Effector memory CD4-positive, alpha-beta T cell (primary cell): ENCODE measurements around the gene C14orf119.

Experiments
- DNase-seq, 3 donors: peaks; one replicate each; pipeline ENCODE4 v3.0.0-alpha.2; 2020
- H3K27ac ChIP-seq: 2 replicates; pipeline ENCODE4 v1.7.0; 2013; ENCODE audit warnings: mild to moderate bottlenecking, low read length, moderate library complexity; ENCODE audit not compliant: insufficient read depth, poor library complexity, severe bottlenecking
- H3K27me3 ChIP-seq: replicated peaks from 2 replicates; pipeline ENCODE4 v1.7.0; 2013; ENCODE audit warnings: mild to moderate bottlenecking, low read length; ENCODE audit not compliant: insufficient read depth, control insufficient read depth, poor library complexity, severe bottlenecking
- H3K36me3 ChIP-seq: 2 replicates; pipeline ENCODE4 v1.7.0; 2013; ENCODE audit warnings: mild to moderate bottlenecking, low read length, moderate library complexity; ENCODE audit not compliant: control insufficient read depth, insufficient read depth
- H3K4me1 ChIP-seq: 2 replicates; pipeline ENCODE4 v1.7.0; 2013; ENCODE audit warnings: low read length, mild to moderate bottlenecking; ENCODE audit not compliant: control insufficient read depth, insufficient read depth, poor library complexity, severe bottlenecking
- H3K4me3 ChIP-seq: 2 replicates; pipeline ENCODE4 v1.7.0; 2013; ENCODE audit warnings: low read length, low read depth, mild to moderate bottlenecking; ENCODE audit not compliant: insufficient read depth, poor library complexity, severe bottlenecking
- H3K9me3 ChIP-seq: 2 replicates; pipeline ENCODE4 v1.7.0; 2013; ENCODE audit warnings: mild to moderate bottlenecking, low read length, moderate library complexity; ENCODE audit not compliant: control insufficient read depth
- total RNA-seq, 3 donors: gene quantifications; one replicate each; lab custom pipeline; 2026; lab: John Stamatoyannopoulos, UW

The C14orf119 gene, protein sequence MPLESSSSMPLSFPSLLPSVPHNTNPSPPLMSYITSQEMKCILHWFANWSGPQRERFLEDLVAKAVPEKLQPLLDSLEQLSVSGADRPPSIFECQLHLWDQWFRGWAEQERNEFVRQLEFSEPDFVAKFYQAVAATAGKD
- 6.1 to 13.2 (median 9.1) reads per million in 3 donors for total RNA-seq

DNA sequence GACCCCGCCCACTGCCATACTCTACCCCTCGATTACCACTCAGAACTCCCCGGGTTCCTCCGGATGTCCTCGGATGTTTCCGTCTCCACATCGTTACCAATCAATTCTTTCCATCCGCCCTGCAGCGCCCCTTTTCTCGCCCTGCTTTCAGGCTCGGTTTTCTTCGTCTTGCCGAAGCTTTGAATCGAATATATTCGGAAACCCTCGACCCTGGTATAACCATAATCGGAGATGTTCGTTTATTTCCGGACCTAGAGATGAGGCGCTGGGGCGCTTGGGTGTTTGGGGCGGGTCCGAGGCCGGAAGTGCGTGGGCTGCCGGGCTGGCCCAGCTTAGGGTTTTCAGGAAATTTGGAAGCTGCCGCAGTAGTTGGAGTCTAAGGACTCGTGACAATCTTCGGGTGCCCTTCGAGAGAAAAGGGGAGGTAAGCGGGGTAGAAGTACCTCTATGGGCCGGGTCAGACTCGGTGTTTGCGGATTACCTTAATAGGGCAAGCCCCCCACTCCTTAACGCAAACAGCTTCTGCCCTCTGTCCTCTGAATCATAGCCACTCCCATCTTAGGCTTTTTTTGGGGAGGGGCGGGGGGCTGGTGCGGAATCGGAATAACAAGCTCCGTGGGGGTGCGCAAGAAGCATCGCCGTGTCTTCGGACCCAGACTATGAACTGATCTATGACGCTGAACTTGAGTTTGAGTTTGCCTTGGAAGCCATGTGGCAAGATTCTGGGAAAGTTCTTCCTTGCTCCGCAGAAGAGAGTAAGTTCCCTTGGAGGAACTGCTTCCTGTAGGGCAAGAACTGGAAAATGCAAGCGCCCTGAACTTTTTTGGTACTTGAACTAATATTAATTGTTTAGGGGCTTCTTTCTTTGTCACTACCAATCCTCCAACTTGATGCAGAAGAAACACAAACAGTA lies at the start of gene C14orf119:
C14orf119 (plus strand) TSS at position 310 of the 913 bp plus-strand sequence. CDS start 2,154 bp downstream, outside the sequence.
- Histone ChIP-seq H3K27ac (peak within 1 kb of the TSS; percentile 95), H3K4me1 (peaks cover 18% of the 10 kb centered on the region), H3K4me3 (peak within 1 kb of the TSS; percentile 78), H3K36me3 (peaks cover 45% of the 10 kb centered on the region), H3K9me3 (no peaks in the 10 kb centered on the region), H3K27me3 (no peaks in the 10 kb centered on the region)
- DNase-seq: peak; percentile 95 to 99 (median 99)

DNA sequence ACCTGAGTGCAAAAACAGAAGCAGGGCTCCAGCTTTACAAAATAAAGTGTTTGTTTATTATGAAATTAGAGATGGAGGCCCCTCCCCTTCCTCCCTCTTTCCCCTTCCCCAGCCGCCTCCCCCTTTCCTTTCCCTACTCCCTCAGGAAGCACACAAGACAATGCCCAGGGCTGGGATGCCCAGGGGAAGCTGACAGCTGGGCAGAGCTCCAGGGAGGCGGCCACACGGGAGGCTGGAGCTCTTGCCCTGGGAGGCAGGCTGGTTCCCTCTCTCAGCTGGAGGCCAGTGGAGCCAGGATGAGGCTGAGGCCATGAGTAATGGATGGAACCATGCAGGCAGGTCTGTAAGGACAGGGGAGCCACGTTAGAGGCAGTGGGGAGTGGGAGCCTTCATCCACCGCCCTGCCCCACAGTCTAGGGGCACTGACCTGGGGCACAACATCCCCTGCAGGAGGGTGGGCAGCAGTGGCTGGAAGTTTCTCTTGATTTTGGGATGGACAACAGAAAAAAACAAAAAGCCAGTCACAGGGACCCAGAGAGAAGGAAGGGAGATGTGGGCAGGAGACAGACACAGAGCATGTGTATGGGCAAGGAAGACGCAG lies 48.2 kb upstream of the C14orf119 start:
- Histone ChIP-seq H3K27me3 (no peaks in the 10 kb centered on the region), H3K27ac (no peak overlapping the region), H3K9me3 (no peaks in the 10 kb centered on the region), H3K4me3 (no peak overlapping the region), H3K36me3 (no peaks in the 10 kb centered on the region), H3K4me1 (no peaks in the 10 kb centered on the region)
- no peak for DNase-seq

DNA sequence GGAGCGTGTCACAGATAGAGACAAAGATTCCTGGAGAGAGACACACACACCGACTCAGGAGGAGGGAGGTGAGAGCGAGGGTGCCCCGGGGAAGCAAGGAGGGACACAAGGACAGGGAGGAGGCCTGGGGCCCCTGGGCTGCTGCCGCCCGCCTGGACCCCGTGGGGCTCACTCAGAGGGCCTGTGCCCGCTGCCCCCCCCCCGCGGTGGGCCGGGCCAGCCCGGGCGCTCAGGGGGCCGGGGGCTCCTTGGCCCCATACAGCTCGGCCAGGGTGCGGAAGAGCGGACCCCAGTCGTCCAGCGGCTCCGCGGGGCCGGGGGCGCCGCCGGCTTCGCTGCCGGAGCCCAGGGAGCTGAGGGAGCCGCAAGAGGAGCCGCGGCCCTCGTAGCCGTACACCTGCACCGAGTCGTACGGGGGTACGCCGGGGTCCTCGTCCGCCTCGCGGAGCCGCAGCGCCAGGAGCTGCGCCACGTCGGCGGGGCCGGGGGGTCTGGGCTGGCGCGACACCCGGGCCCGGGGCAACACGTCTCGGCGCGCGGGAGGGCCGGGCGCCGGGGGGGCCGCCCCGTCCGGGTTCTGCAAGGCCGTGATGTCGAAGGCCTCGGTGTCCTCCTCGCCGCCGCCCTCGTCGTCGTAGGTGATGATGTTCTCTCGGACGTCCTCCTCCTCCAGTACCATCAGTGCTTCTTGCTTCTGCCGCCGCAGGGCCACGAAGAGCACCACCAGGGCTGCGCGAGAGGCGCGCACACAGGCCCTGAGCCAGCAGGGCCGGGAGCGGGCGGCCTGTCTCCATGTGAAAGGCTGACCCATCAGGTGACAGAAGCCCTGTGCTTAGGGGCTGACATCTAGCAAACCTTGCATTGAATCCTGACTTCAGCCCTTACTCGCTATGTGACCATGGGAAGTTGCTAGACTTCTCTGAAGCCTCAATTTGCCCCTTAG lies 47.3 kb upstream of the C14orf119 start:
- no peak for DNase-seq
- no peaks in the 10 kb centered on the region for H3K27me3 ChIP-seq
- H3K36me3 ChIP-seq: no peaks in the 10 kb centered on the region
- H3K4me1 ChIP-seq: no peaks in the 10 kb centered on the region
- no peaks in the 10 kb centered on the region for H3K9me3 ChIP-seq
- no peak overlapping the region for H3K27ac ChIP-seq
- H3K4me3 ChIP-seq: no peak overlapping the region

DNA sequence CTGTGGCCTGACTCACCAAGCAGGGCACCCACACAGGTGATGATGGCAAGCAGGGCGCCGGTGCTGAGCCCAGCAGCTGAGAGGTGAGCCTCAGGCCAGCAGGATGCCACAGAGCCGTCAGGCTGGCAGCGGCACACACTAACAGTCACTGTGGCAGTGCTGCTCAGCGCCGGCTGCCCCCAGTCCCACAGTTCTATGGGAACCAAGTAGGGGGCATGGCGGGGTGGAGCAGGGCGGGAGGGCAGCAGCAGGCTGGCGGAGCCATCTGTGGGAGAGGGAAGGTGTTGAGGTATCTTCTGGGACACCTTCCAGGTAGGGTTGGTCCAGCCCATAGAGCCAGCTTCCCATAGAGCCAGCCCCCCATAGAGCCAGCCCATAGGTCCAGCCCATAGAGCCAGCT lies 46.3 kb upstream of the C14orf119 start:
- Histone ChIP-seq H3K4me1 (no peaks in the 10 kb centered on the region), H3K27ac (no peak overlapping the region), H3K4me3 (no peak overlapping the region), H3K9me3 (no peaks in the 10 kb centered on the region), H3K27me3 (no peaks in the 10 kb centered on the region), H3K36me3 (no peaks in the 10 kb centered on the region)
- DNase-seq: no peak

DNA sequence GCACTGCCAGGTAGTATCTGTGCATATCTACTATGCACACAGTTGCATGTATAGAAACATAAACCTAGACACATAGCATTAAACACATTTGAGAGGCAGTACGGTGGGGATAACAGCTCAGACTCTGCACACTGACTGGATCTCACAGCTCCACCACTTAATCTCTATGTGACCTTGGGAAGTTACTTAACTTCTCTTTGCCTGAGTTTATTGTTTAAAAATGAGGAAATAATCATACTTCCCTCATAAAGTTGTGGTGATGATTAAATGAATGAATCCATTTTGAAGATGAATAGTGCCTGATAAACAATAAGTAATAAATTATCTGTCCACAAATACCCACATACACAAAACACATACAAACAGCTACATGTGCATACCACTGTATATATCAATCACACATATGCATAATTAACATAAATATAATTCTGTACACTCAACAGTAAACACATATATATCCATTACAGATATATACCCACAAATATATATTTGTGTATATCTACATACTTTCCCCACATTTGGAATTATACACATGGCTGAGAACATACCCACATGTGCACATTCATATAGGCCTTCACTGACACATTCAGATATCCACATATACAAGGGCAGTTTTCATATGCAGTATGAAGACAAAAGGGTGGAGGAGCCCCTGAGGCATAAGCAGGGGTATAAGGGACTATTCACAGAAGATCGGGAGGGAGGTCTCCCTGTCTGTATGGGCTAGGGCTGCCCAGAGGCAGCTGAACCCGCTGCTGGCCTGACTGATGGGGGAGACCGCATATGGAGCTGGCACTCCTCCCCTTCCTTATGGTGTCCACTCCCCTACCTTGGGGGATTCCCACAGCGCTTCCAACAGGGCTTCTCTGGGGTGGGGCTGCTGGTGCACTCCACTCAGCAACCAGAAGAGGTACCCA lies 43.9 kb upstream of the C14orf119 start:
- DNase-seq: no peak
- H3K27me3 ChIP-seq: no peaks in the 10 kb centered on the region
- no peak overlapping the region for H3K4me3 ChIP-seq
- no peak overlapping the region for H3K27ac ChIP-seq
- H3K9me3 ChIP-seq: no peaks in the 10 kb centered on the region
- H3K36me3 ChIP-seq: no peaks in the 10 kb centered on the region
- peaks cover 3% of the 10 kb centered on the region for H3K4me1 ChIP-seq

DNA sequence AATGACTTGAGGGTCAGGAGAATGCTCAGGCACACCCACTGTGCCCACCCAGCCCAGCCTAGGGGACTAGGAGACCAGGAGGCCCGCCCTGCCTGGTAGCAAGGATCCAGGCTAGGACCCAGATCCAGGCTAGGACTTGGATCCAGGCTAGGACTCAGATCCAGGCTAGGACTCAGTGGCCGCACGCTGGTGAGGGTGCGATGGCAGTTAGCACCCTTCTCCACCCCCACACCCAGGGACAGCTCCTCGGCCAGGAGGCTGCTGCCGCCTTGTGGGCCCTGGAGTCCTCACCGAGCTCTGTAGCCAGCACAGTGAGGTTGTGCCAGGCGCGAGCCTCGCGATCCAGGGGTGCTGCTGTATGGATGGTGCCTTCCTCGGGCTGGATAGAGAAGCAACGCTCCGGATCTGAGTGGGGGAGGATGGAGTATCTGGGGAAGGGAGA lies 43.1 kb upstream of the C14orf119 start:
- Histone ChIP-seq H3K27ac (no peak overlapping the region), H3K4me3 (no peak overlapping the region), H3K4me1 (peaks cover 11% of the 10 kb centered on the region), H3K36me3 (no peaks in the 10 kb centered on the region), H3K9me3 (no peaks in the 10 kb centered on the region), H3K27me3 (no peaks in the 10 kb centered on the region)
- no peak for DNase-seq

DNA sequence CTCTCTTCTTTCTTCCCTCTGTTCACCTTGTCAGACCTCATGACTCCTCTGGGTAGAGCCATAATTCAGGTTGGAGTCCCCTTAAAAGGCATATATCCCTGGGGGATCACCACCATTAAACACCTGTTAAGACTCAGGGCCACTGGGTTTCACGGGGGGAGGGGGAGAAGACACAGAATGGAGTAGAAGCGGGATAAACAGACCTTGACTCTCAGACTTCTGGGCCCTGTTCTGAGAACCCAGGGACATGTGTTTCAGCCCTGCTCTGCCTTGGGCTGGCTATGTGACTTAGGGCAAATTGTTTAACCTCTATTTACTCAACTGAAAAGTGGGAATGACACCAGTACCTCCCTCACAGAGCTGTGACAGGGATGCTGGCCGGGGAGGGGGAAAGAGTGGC lies 42.6 kb upstream of the C14orf119 start:
- no peak for DNase-seq
- no peak overlapping the region for H3K27ac ChIP-seq

DNA sequence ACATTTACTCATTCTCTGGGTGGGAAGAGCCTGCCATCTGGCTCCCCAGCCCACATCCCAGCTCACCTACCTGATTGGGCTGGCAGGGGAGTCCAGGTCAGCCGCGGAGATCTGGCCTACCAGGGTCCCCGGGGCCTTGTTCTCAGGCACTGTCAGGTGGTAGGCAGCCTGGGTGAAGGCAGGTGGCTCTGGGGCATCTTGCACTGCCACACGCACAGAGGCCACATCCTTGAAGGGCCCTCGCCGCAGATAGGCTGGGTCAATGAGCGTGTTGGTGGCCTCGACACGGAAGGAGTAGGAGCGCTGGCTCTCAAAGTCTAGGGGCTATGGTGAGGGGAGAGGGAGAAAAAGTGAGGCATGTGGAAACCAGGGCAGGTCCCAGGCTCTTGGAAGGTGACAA lies 41.9 kb upstream of the C14orf119 start:
- no peak for DNase-seq
- Histone ChIP-seq H3K36me3 (no peaks in the 10 kb centered on the region), H3K27me3 (no peaks in the 10 kb centered on the region), H3K4me3 (no peak overlapping the region), H3K27ac (no peak overlapping the region), H3K4me1 (peaks cover 11% of the 10 kb centered on the region), H3K9me3 (no peaks in the 10 kb centered on the region)

More for the DNA sequence above, 42.6 kb upstream of the C14orf119 start:
- Histone ChIP-seq H3K9me3 (no peaks in the 10 kb centered on the region), H3K4me1 (peaks cover 11% of the 10 kb centered on the region), H3K36me3 (no peaks in the 10 kb centered on the region), H3K4me3 (no peak overlapping the region), H3K27me3 (no peaks in the 10 kb centered on the region)
